ENCODE measurements around the gene RNFT2. TPM values are rescaled to one million over a fixed set of nuclear protein-coding genes. Genes with fewer than 3 reads are reported as not detected.

RNFT2 gene
- total RNA-seq, 3 donors from 2014 or later (not counting 1 experiment from before 2014, with no cell fraction given), result 4.0 to 6.9 (median 5.3) TPM

GRCh38 chr12:116691205-116691604 lies 46.9 kb upstream of the RNFT2 start:
- H3K4me3 ChIP-seq (ENCODE audit: low read length), result no peak overlapping the region
- Mint-ChIP-seq H3K9me3 (no peaks in the 10 kb centered on the region), H3K27ac (no peak overlapping the region), H3K4me3 (no peak overlapping the region), H3K27me3 (ENCODE audit: low read depth in 2 of 2) (peaks cover 33 to 42% of the 10 kb centered on the region in 2 donors), H3K4me1 (peaks cover 0 to 4% of the 10 kb centered on the region in 2 donors), H3K36me3 (no peaks in the 10 kb centered on the region)
- no peaks in the 10 kb centered on the region for H3K27me3 ChIP-seq (ENCODE audit: control insufficient read depth, insufficient read depth, low read length)
- no peaks in the 10 kb centered on the region for H3K36me3 ChIP-seq (ENCODE audit: control insufficient read depth, insufficient read depth, low read length)
- TF ChIP-seq CTCF (IDR thresholded peaks at IDR 0.05), result no peak
- no peaks in the 10 kb centered on the region for H3K9me3 ChIP-seq (ENCODE audit: control insufficient read depth, insufficient read depth, low read length)
- WGBS (ENCODE audit: insufficient coverage), result 99% methylated on average over 7 of the region's 7 CpGs
- DNase-seq, result no peak
- no peak overlapping the region for H3K27ac ChIP-seq (ENCODE audit: low read length)
- intact Hi-C loops (cut with micrococcal nuclease), result no loop called here
- peaks cover 3% of the 10 kb centered on the region for H3K4me1 ChIP-seq (ENCODE audit: control insufficient read depth, insufficient read depth, low read length)
- ATAC-seq, result no peak

DNA sequence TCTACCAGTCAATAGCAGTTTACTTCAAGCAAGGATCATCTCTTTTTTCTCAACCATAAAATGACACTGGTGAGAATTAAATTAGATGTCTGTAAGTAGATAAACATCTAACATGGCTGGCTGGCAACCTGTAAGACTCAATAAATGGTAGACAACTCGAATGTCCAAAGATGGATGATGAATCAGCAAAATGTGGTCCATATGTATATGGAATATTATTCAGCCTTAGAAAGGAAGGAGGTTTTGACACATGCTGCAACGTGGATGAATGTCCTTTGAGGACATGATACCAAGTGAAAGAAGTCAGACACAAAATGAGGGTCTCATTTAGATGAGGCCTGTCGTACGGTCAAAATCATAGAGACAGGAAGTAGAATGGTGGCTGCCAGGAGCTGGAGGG lies 46.5 kb upstream of the RNFT2 start:
- peaks cover 3% of the 10 kb centered on the region for H3K4me1 ChIP-seq (ENCODE audit: control insufficient read depth, insufficient read depth, low read length)

DNA sequence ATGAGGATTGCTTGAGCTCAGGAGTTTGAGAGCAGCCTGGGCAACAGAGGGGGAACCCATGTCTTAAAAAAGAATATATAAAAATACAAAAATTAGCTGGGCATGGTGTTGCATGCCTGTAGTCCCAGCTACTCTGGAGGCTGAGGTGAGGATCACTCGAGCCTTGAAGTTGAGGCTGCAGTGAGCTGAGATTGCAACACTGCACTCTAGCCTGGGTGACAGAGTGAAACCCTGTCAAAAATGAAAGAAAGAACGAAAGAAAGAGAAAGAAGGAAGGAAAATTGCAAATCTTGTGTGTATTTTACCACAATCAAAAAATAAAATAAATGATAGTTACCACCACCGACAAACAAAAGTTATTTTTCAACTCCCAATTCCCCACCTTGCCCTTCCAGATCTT lies 45.5 kb upstream of the RNFT2 start:
- no peak for DNase-seq
- intact Hi-C loops (cut with micrococcal nuclease), result no loop called here
- TF ChIP-seq CTCF (IDR thresholded peaks at IDR 0.05), result no peak
- no peaks in the 10 kb centered on the region for H3K36me3 Mint-ChIP-seq
- Histone ChIP-seq H3K4me3 (ENCODE audit: low read length) (no peak overlapping the region), H3K9me3 (ENCODE audit: control insufficient read depth, insufficient read depth, low read length) (no peaks in the 10 kb centered on the region), H3K27me3 (ENCODE audit: control insufficient read depth, insufficient read depth, low read length) (no peaks in the 10 kb centered on the region), H3K36me3 (ENCODE audit: control insufficient read depth, insufficient read depth, low read length) (no peaks in the 10 kb centered on the region), H3K4me1 (ENCODE audit: control insufficient read depth, insufficient read depth, low read length) (peaks cover 3% of the 10 kb centered on the region), H3K27ac (ENCODE audit: low read length) (no peak overlapping the region)
- ATAC-seq, result no peak
- H3K27me3 Mint-ChIP-seq (ENCODE audit: low read depth in 2 of 2), result peaks cover 34 to 47% of the 10 kb centered on the region in 2 donors
- 35% methylated on average over 1 of the region's 3 CpGs for WGBS (ENCODE audit: insufficient coverage)
- H3K27ac Mint-ChIP-seq, result no peak overlapping the region
- H3K4me3 Mint-ChIP-seq, result no peak overlapping the region
- no peaks in the 10 kb centered on the region for H3K9me3 Mint-ChIP-seq
- H3K4me1 Mint-ChIP-seq, result peaks cover 0 to 4% of the 10 kb centered on the region in 2 donors

More for the DNA sequence above, 46.5 kb upstream of the RNFT2 start:
- Histone ChIP-seq H3K36me3 (ENCODE audit: control insufficient read depth, insufficient read depth, low read length) (no peaks in the 10 kb centered on the region), H3K4me3 (ENCODE audit: low read length) (no peak overlapping the region), H3K27ac (ENCODE audit: low read length) (no peak overlapping the region), H3K27me3 (ENCODE audit: control insufficient read depth, insufficient read depth, low read length) (no peaks in the 10 kb centered on the region), H3K9me3 (ENCODE audit: control insufficient read depth, insufficient read depth, low read length) (no peaks in the 10 kb centered on the region)
- no peaks in the 10 kb centered on the region for H3K36me3 Mint-ChIP-seq
- TF ChIP-seq CTCF (IDR thresholded peaks at IDR 0.05), result no peak
- no peak overlapping the region for H3K4me3 Mint-ChIP-seq
- H3K27me3 Mint-ChIP-seq (ENCODE audit: low read depth in 2 of 2), result peaks cover 37 to 46% of the 10 kb centered on the region in 2 donors
- no peak for ATAC-seq
- no peaks in the 10 kb centered on the region for H3K9me3 Mint-ChIP-seq
- whole genome bisulfite sequencing (ENCODE audit: insufficient coverage), result 65% methylated on average over 4 of the region's 4 CpGs
- no peak overlapping the region for H3K27ac Mint-ChIP-seq
- intact Hi-C loops (cut with micrococcal nuclease), result no loop called here
- H3K4me1 Mint-ChIP-seq, result peaks cover 0 to 4% of the 10 kb centered on the region in 2 donors
- DNase-seq, result no peak
